Stimulated activated CD4-positive, alpha-beta T cell treated with anti-CD3 and anti-CD28 coated beads, Interleukin-4, amount 100 ng/mL, for 1 hour (primary cell): ENCODE results near the gene ISLR.
"Not testable (repeated sequence)": the region's sequence is repeated elsewhere in the genome, so short reads cannot be mapped to it uniquely, and the experiment has no call there.

ENCODE experiments used
- DNase-seq: peaks from one replicate; pipeline ENCODE4 v3.0.0-alpha.2; 2020

ISLR gene

GRCh38 chr15:74137537-74137894 is 36.0 kb upstream of the ISLR start:
- DNase-seq = no peak

GRCh38 chr15:74138642-74139041 is 34.9 kb upstream of the ISLR start:
- DNase-seq = no peak

- DNase-seq = no peak
Observed at GRCh38 chr15:74141591-74141990, 31.9 kb upstream of the ISLR start.

DNA sequence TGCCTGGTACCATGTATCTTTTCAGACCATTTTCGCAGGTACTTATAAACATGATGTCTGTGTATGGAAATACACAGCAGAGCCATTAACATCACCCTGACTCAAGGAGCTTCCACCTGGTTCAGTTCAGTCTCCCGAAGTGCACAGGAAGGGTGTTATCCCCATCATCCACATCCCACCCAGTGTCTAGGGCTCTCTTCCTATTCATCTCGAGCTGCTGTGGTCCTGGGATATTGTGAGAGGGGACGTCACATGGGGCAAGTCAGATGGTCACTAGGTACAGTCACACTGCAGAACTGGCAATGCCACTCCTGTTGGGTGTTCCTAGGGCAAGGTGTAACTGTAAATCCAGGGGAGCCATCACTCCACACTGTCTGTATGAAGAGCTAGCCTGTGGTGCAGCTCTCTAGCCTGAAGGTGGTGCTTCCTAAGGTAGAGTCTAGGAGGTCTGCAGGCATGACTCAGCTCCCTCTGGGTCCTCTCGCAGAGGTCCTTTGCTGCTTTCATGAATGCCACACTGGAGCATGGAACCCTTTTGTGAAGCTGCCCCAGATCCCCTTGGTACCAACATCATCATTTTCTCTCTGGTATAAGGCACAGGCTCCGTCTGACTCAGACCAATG is 29.2 kb upstream of the ISLR start:
- no peak for DNase-seq

DNA sequence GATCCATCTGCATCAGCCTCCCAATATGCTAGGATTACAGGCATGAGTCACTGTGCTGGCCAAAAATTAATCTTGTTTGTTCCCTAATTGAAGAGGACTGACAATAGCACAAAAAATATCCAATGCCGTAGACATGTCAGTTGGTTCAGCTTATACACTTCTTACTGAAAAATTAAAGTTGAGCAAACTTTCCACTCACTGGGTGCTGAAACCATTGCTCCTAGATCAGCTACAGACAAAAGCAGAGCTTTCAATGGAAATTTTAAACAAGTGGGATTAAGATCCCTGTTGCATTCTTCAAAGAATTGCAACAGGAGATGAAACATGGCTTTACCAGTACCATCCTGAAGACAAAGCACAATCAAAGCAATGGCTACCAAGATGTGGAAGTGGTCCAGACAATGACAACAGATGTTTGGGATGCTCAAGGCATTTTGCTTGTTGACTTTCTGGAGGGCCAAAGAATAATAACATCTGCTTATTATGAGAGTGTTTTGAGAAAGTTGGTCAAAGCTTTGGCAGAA is 27.2 kb upstream of the ISLR start:
- DNase-seq = no peak

- no peak for DNase-seq
Observed at GRCh38 chr15:74147051-74147450, 26.5 kb upstream of the ISLR start.

GRCh38 chr15:74155766-74156417 is 17.6 kb upstream of the ISLR start:
- no peak for DNase-seq

GRCh38 chr15:74156678-74157411 is 16.7 kb upstream of the ISLR start:
- DNase-seq = no peak

DNA sequence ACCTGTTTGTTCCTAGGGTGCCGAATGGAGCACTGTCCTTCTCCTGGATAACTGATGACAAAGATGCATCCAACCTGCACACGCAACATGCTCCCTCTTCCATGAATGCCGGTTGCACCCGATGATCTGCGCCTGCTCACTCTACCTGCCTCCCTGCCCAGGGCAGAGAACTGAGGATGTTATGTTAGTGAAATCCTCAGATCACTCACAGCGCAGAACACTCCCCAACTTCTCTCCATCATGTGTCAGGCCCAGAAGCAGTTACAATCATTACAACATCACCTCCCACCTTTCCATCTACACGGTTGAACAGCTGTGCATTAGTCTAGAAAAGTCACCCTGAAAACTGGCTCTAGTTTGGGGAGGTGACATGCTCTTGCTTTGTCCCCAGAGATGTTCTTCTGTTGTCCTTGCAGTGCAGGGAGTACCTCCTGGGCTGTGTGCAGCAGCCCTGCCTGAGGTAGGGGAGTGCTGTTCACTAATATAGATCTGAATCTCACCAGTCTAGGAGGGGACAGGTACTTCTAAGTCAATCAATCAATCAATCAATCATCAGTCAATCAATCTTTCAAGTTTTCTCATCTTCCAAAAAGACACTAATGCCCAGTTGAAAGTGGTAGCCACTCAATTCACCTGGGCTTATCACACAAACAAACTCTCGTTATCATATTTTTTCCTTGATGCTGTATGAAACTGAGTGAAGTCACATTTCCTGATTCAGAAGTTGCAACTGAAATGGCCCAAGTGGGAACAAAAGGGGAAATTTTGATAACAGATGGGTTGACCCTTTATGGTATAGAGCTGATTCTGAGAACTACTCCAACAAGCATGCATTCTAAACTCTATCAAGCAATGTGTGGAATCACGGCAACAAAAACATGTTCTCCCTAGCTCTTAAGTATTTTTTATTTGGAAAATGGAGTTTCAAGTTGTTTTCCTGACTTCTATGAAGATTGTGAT is 15.4 kb upstream of the ISLR start:
- no peak for DNase-seq

- no peak for DNase-seq
Observed at GRCh38 chr15:74158855-74159650, 14.5 kb upstream of the ISLR start.

- DNase-seq = no peak
Observed at GRCh38 chr15:74159773-74160172, 13.7 kb upstream of the ISLR start.

GRCh38 chr15:74160390-74160789 is 13.1 kb upstream of the ISLR start:
- DNase-seq = not testable (repeated sequence)

DNA sequence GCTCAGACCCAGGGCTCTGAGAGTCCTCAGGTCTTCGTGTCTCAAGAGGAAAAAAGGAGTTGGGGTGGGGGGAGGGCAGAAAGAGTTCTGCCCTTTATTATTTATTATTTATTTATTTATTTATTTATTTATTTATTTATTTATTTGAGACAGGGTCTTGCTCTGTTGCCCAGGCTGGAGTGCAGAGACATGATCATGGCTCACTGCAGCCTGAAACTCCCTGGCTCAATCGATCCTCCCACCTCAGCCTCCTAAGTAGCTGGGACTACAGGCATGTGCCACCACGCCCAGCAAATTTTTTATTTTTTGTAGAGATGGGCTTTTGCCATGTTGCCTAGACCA is 11.3 kb upstream of the ISLR start:
- not testable (repeated sequence) for DNase-seq

DNA sequence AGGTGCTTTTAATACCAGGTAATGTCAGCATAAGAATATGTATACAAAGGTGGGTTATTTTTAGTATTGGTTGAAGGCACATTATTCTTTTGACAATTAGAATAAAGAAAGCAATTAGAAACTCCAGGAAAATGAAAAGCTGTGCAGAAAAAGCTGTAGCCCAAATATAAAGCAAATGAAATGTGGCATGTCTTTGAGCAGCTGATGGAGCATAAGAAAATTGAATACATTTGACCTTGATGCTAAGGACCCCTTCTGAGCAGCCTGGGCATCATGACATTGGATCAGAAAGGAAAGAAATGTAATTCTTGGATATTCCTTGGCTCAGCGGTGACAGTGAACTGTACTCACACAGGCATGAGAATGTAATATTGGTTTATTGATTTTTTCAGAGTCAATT is 8.0 kb upstream of the ISLR start:
- DNase-seq = no peak

DNA sequence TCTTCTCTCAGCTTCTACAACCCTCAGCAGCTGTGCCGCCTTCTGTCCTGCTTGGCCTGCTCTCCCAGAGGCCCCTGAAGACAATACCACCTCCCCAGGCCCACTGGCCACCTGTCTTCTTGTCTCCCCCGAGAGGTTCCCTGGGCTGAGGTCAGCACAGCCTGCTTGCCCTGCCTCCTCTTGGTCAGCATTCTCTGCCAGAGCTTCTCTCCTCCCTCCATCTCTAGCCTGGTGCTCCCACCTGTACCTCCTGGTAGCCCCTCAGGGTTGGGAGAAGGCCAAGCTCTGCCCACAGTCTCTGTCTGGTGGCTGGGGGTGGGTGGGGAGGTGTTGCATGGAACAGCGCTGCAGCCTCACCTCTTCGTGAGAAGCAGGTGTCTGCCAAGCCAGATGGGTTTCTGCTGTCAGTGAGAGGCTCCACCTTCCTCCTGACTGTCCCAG is 5.6 kb upstream of the ISLR start:
- DNase-seq = no peak

GRCh38 chr15:74168711-74169126 is 4.8 kb upstream of the ISLR start:
- DNase-seq = no peak

- no peak for DNase-seq
Observed at GRCh38 chr15:74170071-74170844, 3.3 kb upstream of the ISLR start.

DNA sequence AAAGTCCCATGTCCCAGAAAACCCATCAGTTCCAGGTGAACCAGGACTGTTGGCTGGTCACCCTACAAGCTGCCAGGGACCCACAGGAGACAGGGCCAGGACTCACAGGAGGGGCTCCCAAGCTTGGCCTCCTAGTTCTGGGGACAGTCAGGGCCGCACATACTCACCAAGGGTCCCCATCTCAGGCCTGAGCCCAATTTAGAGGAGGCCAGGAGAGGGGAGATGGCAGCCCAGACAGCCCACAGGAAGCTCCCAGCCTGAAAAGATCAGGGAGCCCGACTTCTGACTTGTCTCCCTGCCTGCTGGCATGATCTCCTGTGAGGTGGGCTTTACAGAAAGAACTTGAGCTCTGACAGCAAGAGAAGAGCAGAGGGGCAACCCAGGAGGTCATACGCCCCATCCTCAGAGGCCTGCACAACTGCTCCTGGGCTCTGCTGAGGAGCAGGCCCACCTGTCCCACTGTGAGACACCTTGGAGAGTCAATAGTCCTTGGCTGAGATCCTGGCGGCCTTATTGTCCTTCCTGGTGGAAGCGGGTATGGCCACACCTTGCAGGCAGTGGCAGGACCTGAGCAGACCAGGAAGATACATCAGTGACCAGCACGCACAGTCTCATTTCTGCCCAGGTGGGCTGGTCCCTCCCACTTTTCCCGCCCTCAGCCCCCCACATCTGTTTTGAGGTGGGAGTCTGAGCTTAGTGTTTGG is 2.5 kb upstream of the ISLR start:
- no peak for DNase-seq

GRCh38 chr15:74171965-74172541 is 1.5 kb upstream of the ISLR start:
- DNase-seq = no peak

- no peak for DNase-seq
Observed at GRCh38 chr15:74172701-74173379, 670 bp upstream of the ISLR start.
